Osteoblast (primary cell): Measurements from ENCODE around the gene SPATA13. TPM values are rescaled to one million over a fixed set of nuclear protein-coding genes. Genes with fewer than 3 reads are reported as not detected.

Experiments
- DNase-seq: peaks from one replicate; pipeline ENCODE4 v3.0.0; 2011; ENCODE audit warnings: low spot score, mixed read lengths; ENCODE audit not compliant: insufficient read length; ENCODE audit errors: missing footprints
- H2AFZ ChIP-seq: 2 replicates; pipeline ENCODE4 v1.6.0; 2011; ENCODE audit warnings: mild to moderate bottlenecking, low read length
- H3K27ac ChIP-seq: 2 replicates; pipeline ENCODE4 v1.5.1; 2011; ENCODE audit warnings: mild to moderate bottlenecking, low read depth, low read length, moderate library complexity
- H3K27me3 ChIP-seq: 2 replicates; pipeline ENCODE4 v1.6.0; 2012; ENCODE audit warnings: mild to moderate bottlenecking, control low read depth, inconsistent platforms, low read length, moderate library complexity; ENCODE audit not compliant: insufficient read depth
- H3K36me3 ChIP-seq: 2 replicates; pipeline ENCODE4 v1.5.1; 2011; ENCODE audit warnings: mild to moderate bottlenecking, low read length, control low read depth, moderate library complexity; ENCODE audit not compliant: insufficient read depth
- H3K4me1 ChIP-seq: 2 replicates; pipeline ENCODE4 v1.5.1; 2011; ENCODE audit warnings: mild to moderate bottlenecking, low read length, control low read depth, moderate library complexity; ENCODE audit not compliant: insufficient read depth
- H3K4me2 ChIP-seq: 2 replicates; pipeline ENCODE4 v1.6.0; 2011; ENCODE audit warnings: mild to moderate bottlenecking, low read length; ENCODE audit not compliant: insufficient read depth
- H3K4me3 ChIP-seq: fragments of 200-600 bp; sonication (generic); 3 replicates; pipeline ENCODE4 v1.5.1; 2012; ENCODE audit warnings: mild to moderate bottlenecking, low read length, inconsistent platforms; ENCODE audit not compliant: insufficient read depth
- H3K79me2 ChIP-seq: 2 replicates; pipeline ENCODE4 v1.6.0; 2012; ENCODE audit warnings: mild to moderate bottlenecking, low read length, control low read depth, inconsistent platforms; ENCODE audit not compliant: insufficient read depth
- H3K9me3 ChIP-seq: 2 replicates; pipeline ENCODE4 v1.5.1; 2011; ENCODE audit warnings: low read depth, low read length, control low read depth
- H4K20me1 ChIP-seq: 2 replicates; pipeline ENCODE4 v1.6.0; 2012; ENCODE audit warnings: mild to moderate bottlenecking, low read length, control low read depth; ENCODE audit not compliant: insufficient read depth
- CTCF ChIP-seq: IDR thresholded peaks from 2 replicates; pipeline ENCODE4 v1.5.1; 2011; ENCODE audit warnings: mild to moderate bottlenecking, low read depth, low read length, moderate library complexity; ENCODE audit errors: extremely low read depth
- total RNA-seq: library from RNA; depleted of rRNA; stranded (reverse); fragments of >200 nt; gene quantifications from 2 replicates; pipeline ENCODE4 v1.2.3, GENCODE V29; 2012

SPATA13 gene
- total RNA-seq, 1 donor = 40.2 TPM

GRCh38 chr13:24134231-24134630 lies 26.3 kb upstream of the SPATA13 start:
- Histone ChIP-seq H3K27ac (no peak overlapping the region), H3K27me3 (peaks cover 2% of the 10 kb centered on the region), H3K36me3 (no peaks in the 10 kb centered on the region), H4K20me1 (no peaks in the 10 kb centered on the region), H3K4me1 (no peaks in the 10 kb centered on the region), H3K4me2 (no peak overlapping the region), H3K79me2 (no peaks in the 10 kb centered on the region), H3K9me3 (peaks cover 4% of the 10 kb centered on the region), H3K4me3 (no peak overlapping the region), H2AFZ (no peak overlapping the region)
- no peak for DNase-seq
- TF ChIP-seq CTCF = no peak

- H3K4me2 ChIP-seq = no peak overlapping the region
- no peaks in the 10 kb centered on the region for H3K79me2 ChIP-seq
- peaks cover 2% of the 10 kb centered on the region for H3K27me3 ChIP-seq
- no peak overlapping the region for H2AFZ ChIP-seq
- no peak overlapping the region for H3K27ac ChIP-seq
- H3K4me3 ChIP-seq = no peak overlapping the region
- no peaks in the 10 kb centered on the region for H4K20me1 ChIP-seq
- no peaks in the 10 kb centered on the region for H3K36me3 ChIP-seq
- DNase-seq = no peak
- no peaks in the 10 kb centered on the region for H3K4me1 ChIP-seq
- TF ChIP-seq CTCF = no peak
- peaks cover 4% of the 10 kb centered on the region for H3K9me3 ChIP-seq
Observed at GRCh38 chr13:24134757-24135156, 25.8 kb upstream of the SPATA13 start.

- H3K27ac ChIP-seq = no peak overlapping the region
- peaks cover 4% of the 10 kb centered on the region for H3K9me3 ChIP-seq
- H3K4me3 ChIP-seq = no peak overlapping the region
- H3K27me3 ChIP-seq = no peaks in the 10 kb centered on the region
- H4K20me1 ChIP-seq = no peaks in the 10 kb centered on the region
- no peaks in the 10 kb centered on the region for H3K4me1 ChIP-seq
- TF ChIP-seq CTCF = no peak
- no peak overlapping the region for H2AFZ ChIP-seq
- H3K79me2 ChIP-seq = no peaks in the 10 kb centered on the region
- no peaks in the 10 kb centered on the region for H3K36me3 ChIP-seq
- H3K4me2 ChIP-seq = no peak overlapping the region
- no peak for DNase-seq
Observed at GRCh38 chr13:24135674-24136300, 24.7 kb upstream of the SPATA13 start.

- Histone ChIP-seq H3K9me3 (no peaks in the 10 kb centered on the region), H4K20me1 (no peaks in the 10 kb centered on the region), H3K27ac (no peak overlapping the region), H3K27me3 (no peaks in the 10 kb centered on the region), H3K36me3 (no peaks in the 10 kb centered on the region), H3K79me2 (no peaks in the 10 kb centered on the region), H3K4me1 (no peaks in the 10 kb centered on the region), H3K4me3 (no peak overlapping the region), H3K4me2 (no peak overlapping the region), H2AFZ (no peak overlapping the region)
- no peak for DNase-seq
- TF ChIP-seq CTCF = no peak
Observed at GRCh38 chr13:24138911-24139310, 21.6 kb upstream of the SPATA13 start.
